ENCODE measurements around the gene PLA2G4A. TPM values are rescaled to one million over a fixed set of nuclear protein-coding genes. Genes with fewer than 3 reads are reported as not detected.

Gene PLA2G4A
- total and polyA plus RNA-seq, 2 experiments from 2014 or later = 1.1 to 3.8 TPM

GRCh38 chr1:186854102-186854501, 25.4 kb downstream of the PLA2G4A start:
- no peaks in the 10 kb centered on the region for H3K9me3 Mint-ChIP-seq
- Histone ChIP-seq H4K20me1 (replicated peaks; ENCODE audit: insufficient read depth) (no peaks in the 10 kb centered on the region), H3K4me1 (ENCODE audit: insufficient read depth) (no peaks in the 10 kb centered on the region), H3K79me2 (replicated peaks; ENCODE audit: insufficient read depth) (no peaks in the 10 kb centered on the region), H2AFZ (no peak overlapping the region), H3F3A (replicated peaks; ENCODE audit: low read depth) (no peaks in the 10 kb centered on the region), H3K9me2 (ENCODE audit: insufficient read depth) (no peaks in the 10 kb centered on the region), H3K4me3 (no peak overlapping the region), H3K27ac (ENCODE audit: low read depth) (no peak overlapping the region), H3K27me3 (ENCODE audit: insufficient read depth) (no peaks in the 10 kb centered on the region), H3K36me3 (ENCODE audit: insufficient read depth) (no peaks in the 10 kb centered on the region), H3K4me2 (no peak overlapping the region)
- 0 out of 2 replicates have a peak overlapping the region, but pooled peaks have one; percentile 21 for H3K27ac Mint-ChIP-seq
- no peaks in the 10 kb centered on the region for H3K4me1 Mint-ChIP-seq
- DNase-seq (ENCODE audit: low spot score) (no peak), ATAC-seq (no peak)
- no peaks in the 10 kb centered on the region for H3K36me3 Mint-ChIP-seq (ENCODE audit: low read depth)
- H3K27me3 Mint-ChIP-seq (ENCODE audit: insufficient read depth, low read depth, poor library complexity) = peaks cover 2% of the 10 kb centered on the region
- no peak overlapping the region for H3K4me3 Mint-ChIP-seq
- TF ChIP-seq EZH2 (IDR thresholded peaks at IDR 0.05; ENCODE audit: low read depth, unreplicated experiment) = no peak
- TF ChIP-seq, protein P1, sequence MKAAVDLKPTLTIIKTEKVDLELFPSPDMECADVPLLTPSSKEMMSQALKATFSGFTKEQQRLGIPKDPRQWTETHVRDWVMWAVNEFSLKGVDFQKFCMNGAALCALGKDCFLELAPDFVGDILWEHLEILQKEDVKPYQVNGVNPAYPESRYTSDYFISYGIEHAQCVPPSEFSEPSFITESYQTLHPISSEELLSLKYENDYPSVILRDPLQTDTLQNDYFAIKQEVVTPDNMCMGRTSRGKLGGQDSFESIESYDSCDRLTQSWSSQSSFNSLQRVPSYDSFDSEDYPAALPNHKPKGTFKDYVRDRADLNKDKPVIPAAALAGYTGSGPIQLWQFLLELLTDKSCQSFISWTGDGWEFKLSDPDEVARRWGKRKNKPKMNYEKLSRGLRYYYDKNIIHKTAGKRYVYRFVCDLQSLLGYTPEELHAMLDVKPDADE (IDR thresholded peaks at IDR 0.05) = no peak
- TF ChIP-seq STAT1 (IDR thresholded peaks at IDR 0.05; ENCODE audit: unreplicated experiment) = no peak
- TF ChIP-seq, protein P2, sequence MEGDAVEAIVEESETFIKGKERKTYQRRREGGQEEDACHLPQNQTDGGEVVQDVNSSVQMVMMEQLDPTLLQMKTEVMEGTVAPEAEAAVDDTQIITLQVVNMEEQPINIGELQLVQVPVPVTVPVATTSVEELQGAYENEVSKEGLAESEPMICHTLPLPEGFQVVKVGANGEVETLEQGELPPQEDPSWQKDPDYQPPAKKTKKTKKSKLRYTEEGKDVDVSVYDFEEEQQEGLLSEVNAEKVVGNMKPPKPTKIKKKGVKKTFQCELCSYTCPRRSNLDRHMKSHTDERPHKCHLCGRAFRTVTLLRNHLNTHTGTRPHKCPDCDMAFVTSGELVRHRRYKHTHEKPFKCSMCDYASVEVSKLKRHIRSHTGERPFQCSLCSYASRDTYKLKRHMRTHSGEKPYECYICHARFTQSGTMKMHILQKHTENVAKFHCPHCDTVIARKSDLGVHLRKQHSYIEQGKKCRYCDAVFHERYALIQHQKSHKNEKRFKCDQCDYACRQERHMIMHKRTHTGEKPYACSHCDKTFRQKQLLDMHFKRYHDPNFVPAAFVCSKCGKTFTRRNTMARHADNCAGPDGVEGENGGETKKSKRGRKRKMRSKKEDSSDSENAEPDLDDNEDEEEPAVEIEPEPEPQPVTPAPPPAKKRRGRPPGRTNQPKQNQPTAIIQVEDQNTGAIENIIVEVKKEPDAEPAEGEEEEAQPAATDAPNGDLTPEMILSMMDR (conservative IDR thresholded peaks at IDR 0.05; ENCODE audit: low read depth in 2 of 2) = no peak
- no peak for TF ChIP-seq ZNF331 (CRISPR knock-in tag; IDR thresholded peaks at IDR 0.05; ENCODE audit: low read depth)
- TF ChIP-seq ZNF114 (CRISPR knock-in tag; IDR thresholded peaks at IDR 0.05) = no peak
- no peak for TF ChIP-seq REST (IDR thresholded peaks at IDR 0.05; ENCODE audit: unreplicated experiment)

- no peak overlapping the region for H3K4me3 ChIP-seq
- H3K27ac ChIP-seq (ENCODE audit: low read depth) = no peak overlapping the region
- H3K27me3 ChIP-seq (ENCODE audit: insufficient read depth) = no peaks in the 10 kb centered on the region
- H3K9me2 ChIP-seq (ENCODE audit: insufficient read depth) = no peaks in the 10 kb centered on the region
- no peaks in the 10 kb centered on the region for H3K36me3 ChIP-seq (ENCODE audit: insufficient read depth)
- ATAC-seq (no peak), DNase-seq (ENCODE audit: low spot score) (no peak)
- Mint-ChIP-seq H3K27ac (no peak overlapping the region), H3K36me3 (ENCODE audit: low read depth) (no peaks in the 10 kb centered on the region), H3K9me3 (no peaks in the 10 kb centered on the region), H3K4me1 (no peaks in the 10 kb centered on the region), H3K4me3 (no peak overlapping the region), H3K27me3 (ENCODE audit: insufficient read depth, low read depth, poor library complexity) (peaks cover 2% of the 10 kb centered on the region)
- H3K4me1 ChIP-seq (ENCODE audit: insufficient read depth) = no peaks in the 10 kb centered on the region
- H3F3A ChIP-seq (replicated peaks; ENCODE audit: low read depth) = no peaks in the 10 kb centered on the region
- H2AFZ ChIP-seq = no peak overlapping the region
- no peaks in the 10 kb centered on the region for H4K20me1 ChIP-seq (replicated peaks; ENCODE audit: insufficient read depth)
- no peak overlapping the region for H3K4me2 ChIP-seq
- H3K79me2 ChIP-seq (replicated peaks; ENCODE audit: insufficient read depth) = no peaks in the 10 kb centered on the region
- TF ChIP-seq ZNF114 (CRISPR knock-in tag; IDR thresholded peaks at IDR 0.05) = no peak
- no peak for TF ChIP-seq CREB1 (CRISPR knock-in tag; IDR thresholded peaks at IDR 0.05; ENCODE audit: low read depth)
- TF ChIP-seq, protein P1 (IDR thresholded peaks at IDR 0.05) = no peak
- TF ChIP-seq ZNF331 (CRISPR knock-in tag; IDR thresholded peaks at IDR 0.05; ENCODE audit: low read depth) = no peak
- no peak for TF ChIP-seq REST (IDR thresholded peaks at IDR 0.05; ENCODE audit: unreplicated experiment)
- no peak for TF ChIP-seq STAT1 (IDR thresholded peaks at IDR 0.05; ENCODE audit: unreplicated experiment)
- no peak for TF ChIP-seq NANOG (IDR thresholded peaks at IDR 0.05; ENCODE audit: borderline replicate concordance)
Observed at GRCh38 chr1:186858923-186859322, 30.2 kb downstream of the PLA2G4A start.
